ENCODE measurements around the gene RNF11.
A peak's percentile ranks its signal among the peaks of the same experiment; 100 is the strongest.
"Not testable (repeated sequence)": the region's sequence is repeated elsewhere in the genome, so short reads cannot be mapped to it uniquely, and the experiment has no call there.

Gene RNF11

GRCh38 chr1:51230501-51231078 is 5.5 kb upstream of the RNF11 start:
- no peak for DNase-seq

GRCh38 chr1:51231120-51231519 is 5.0 kb upstream of the RNF11 start:
- DNase-seq, result no peak

- DNase-seq, result no peak
These were observed 4.2 kb upstream of the RNF11 start for GRCh38 chr1:51231896-51232295.

GRCh38 chr1:51234236-51234635 is 1.8 kb upstream of the RNF11 start:
- not testable (repeated sequence) for DNase-seq

- peak; percentile 60 for DNase-seq
These were observed 1.2 kb upstream of the RNF11 start for GRCh38 chr1:51234721-51235425.

GRCh38 chr1:51236531-51237350 is 668 bp downstream of the RNF11 start:
- peak; percentile 27 for DNase-seq

- no peak for DNase-seq
These were observed 1.4 kb downstream of the RNF11 start for GRCh38 chr1:51237351-51238033.

GRCh38 chr1:51238034-51238403 is 1.9 kb downstream of the RNF11 start:
- DNase-seq, result no peak

GRCh38 chr1:51240084-51240483 is 4.0 kb downstream of the RNF11 start:
- no peak for DNase-seq

GRCh38 chr1:51241119-51241518 is 5.0 kb downstream of the RNF11 start:
- no peak for DNase-seq

GRCh38 chr1:51242546-51242945 is 6.5 kb downstream of the RNF11 start:
- DNase-seq, result no peak

- DNase-seq, result no peak
These were observed 10.9 kb downstream of the RNF11 start for GRCh38 chr1:51247022-51247421.

GRCh38 chr1:51247499-51247898 is 11.4 kb downstream of the RNF11 start:
- no peak for DNase-seq

- no peak for DNase-seq
These were observed 13.4 kb downstream of the RNF11 start for GRCh38 chr1:51249445-51249844.

GRCh38 chr1:51250729-51251128 is 14.7 kb downstream of the RNF11 start:
- DNase-seq, result not testable (repeated sequence)

- DNase-seq, result not testable (repeated sequence)
These were observed 15.1 kb downstream of the RNF11 start for GRCh38 chr1:51251165-51251564.

GRCh38 chr1:51252366-51252765 is 16.3 kb downstream of the RNF11 start:
- DNase-seq, result no peak

- no peak for DNase-seq
These were observed 17.6 kb downstream of the RNF11 start for GRCh38 chr1:51253691-51254090.

- DNase-seq, result no peak
These were observed 19.3 kb downstream of the RNF11 start for GRCh38 chr1:51255331-51255730.

GRCh38 chr1:51263147-51263877 is 27.2 kb downstream of the RNF11 start:
- no peak for DNase-seq

- DNase-seq, result no peak
These were observed 28.4 kb downstream of the RNF11 start for GRCh38 chr1:51264451-51264850.

- no peak for DNase-seq
These were observed 29.5 kb downstream of the RNF11 start for GRCh38 chr1:51265618-51266017.

- DNase-seq, result no peak
These were observed 30.1 kb downstream of the RNF11 start for GRCh38 chr1:51266181-51266580.
